Natural killer cell (primary cell): ENCODE data around the gene CDC42BPA. TPM values are rescaled to one million over a fixed set of nuclear protein-coding genes. Genes with fewer than 3 reads are reported as not detected.
"Not testable (repeated sequence)": the region's sequence is repeated elsewhere in the genome, so short reads cannot be mapped to it uniquely, and the experiment has no call there.

Experiments used
- ATAC-seq, 3 donors: fragments of 150-1000 bp in 2 of 3; fragments of 200-7000 bp in 1 of 3; cut with Tn5 transposase; 1 replicate in 1 of 3; 2 replicates in 2 of 3; pipeline ENCODE4 v1.10.0; 2021; ENCODE audit warnings: mild to moderate bottlenecking in 2 of 3, moderate library complexity in 2 of 3
- DNase-seq, 2 donors: peaks; one replicate each; pipeline versions ENCODE4 v3.0.0 to v3.0.0-alpha.2; 2013 to 2021; ENCODE audit warnings: mixed read lengths in 1 of 2
- H3K27ac ChIP-seq: one replicate; pipeline ENCODE4 v1.5.1; 2013; ENCODE audit warnings: mild to moderate bottlenecking, low read length
- H3K27me3 ChIP-seq: one replicate; pipeline ENCODE4 v1.6.1; 2013; ENCODE audit warnings: low read length; ENCODE audit not compliant: control insufficient read depth, insufficient read depth
- H3K36me3 ChIP-seq: one replicate; pipeline ENCODE4 v1.6.1; 2013; ENCODE audit warnings: low read length; ENCODE audit not compliant: control insufficient read depth, insufficient read depth
- H3K4me1 ChIP-seq: one replicate; pipeline ENCODE4 v1.6.1; 2013; ENCODE audit warnings: low read length; ENCODE audit not compliant: control insufficient read depth, insufficient read depth
- H3K4me3 ChIP-seq: one replicate; pipeline ENCODE4 v1.5.1; 2013; ENCODE audit warnings: low read length
- H3K9me3 ChIP-seq: one replicate; pipeline ENCODE4 v1.6.1; 2013; ENCODE audit warnings: low read length; ENCODE audit not compliant: control insufficient read depth, insufficient read depth
- H3K27ac Mint-ChIP-seq, 2 donors: one replicate each; pipeline ENCODE4 v1.8.0; 2022; ENCODE audit warnings: mild to moderate bottlenecking in 2 of 2, mixed read lengths in 2 of 2, moderate library complexity in 1 of 2
- H3K27me3 Mint-ChIP-seq, 2 donors: one replicate each; pipeline ENCODE4 v1.8.0; 2022; ENCODE audit warnings: low read depth in 2 of 2, mixed read lengths in 2 of 2
- H3K36me3 Mint-ChIP-seq: one replicate; pipeline ENCODE4 v1.8.0; 2022; ENCODE audit warnings: mixed read lengths
- H3K4me1 Mint-ChIP-seq, 2 donors: one replicate each; pipeline ENCODE4 v1.8.0; 2022; ENCODE audit warnings: mixed read lengths in 2 of 2
- H3K4me3 Mint-ChIP-seq: one replicate; pipeline ENCODE4 v1.8.0; 2022; ENCODE audit warnings: mild to moderate bottlenecking, moderate library complexity, mixed read lengths
- H3K9me3 Mint-ChIP-seq, 2 donors: one replicate each; pipeline ENCODE4 v1.8.0; 2022; ENCODE audit warnings: mixed read lengths in 2 of 2
- WGBS: methylation state at CpG from one replicate; pipeline ENCODE4 v1.1.7; 2013; ENCODE audit warnings: missing lambda C conversion rate; ENCODE audit not compliant: insufficient coverage; 5-methylcytosine and 5-hydroxymethylcytosine counted together
- intact Hi-C: fragments of 100-400 bp; cut with micrococcal nuclease; formaldehyde crosslinking; loops from one replicate; pipeline ENCODE4 v1.14.2; 2022
- total RNA-seq, 4 donors: library from RNA; stranded (reverse); fragments of 120-200 nt in 1 of 4; gene quantifications; one replicate each; pipeline versions ENCODE4 v1.2.3 to v1.2.4, GENCODE V29; 2013 to 2022
- TF ChIP-seq, protein P1 (sequence below): fragments of 200-600 bp; IDR thresholded peaks from one replicate; pipeline ENCODE4 v1.8.0; 2022; ENCODE audit warnings: antibody characterized with exemption

The CDC42BPA gene
- total RNA-seq, 3 donors from 2014 or later (not counting 1 experiment from before 2014, with no cell fraction given) = 0.14 to 2.4 (median 0.77) TPM

DNA sequence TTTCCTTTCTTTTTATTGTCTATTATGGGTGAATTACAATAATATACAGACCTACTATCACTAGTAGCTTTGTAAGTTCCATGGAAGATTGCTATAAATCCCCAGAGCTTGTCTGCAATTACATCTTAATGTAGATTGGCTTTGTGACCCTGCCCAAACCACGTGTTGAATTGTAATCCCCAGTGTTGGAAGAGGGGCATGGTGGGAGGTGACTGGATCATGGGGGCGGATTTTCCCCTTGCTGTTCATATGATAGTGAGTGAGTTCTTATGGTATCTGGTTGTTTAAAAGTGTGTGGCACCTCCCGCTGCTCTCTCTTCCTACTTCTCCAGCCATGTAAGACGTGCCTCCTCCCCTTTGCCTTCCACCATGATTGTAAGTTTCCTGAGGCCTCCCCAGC lies 34.9 kb upstream of the CDC42BPA start:
- ATAC-seq = no peak
- H3K4me1 Mint-ChIP-seq = no peaks in the 10 kb centered on the region

DNA sequence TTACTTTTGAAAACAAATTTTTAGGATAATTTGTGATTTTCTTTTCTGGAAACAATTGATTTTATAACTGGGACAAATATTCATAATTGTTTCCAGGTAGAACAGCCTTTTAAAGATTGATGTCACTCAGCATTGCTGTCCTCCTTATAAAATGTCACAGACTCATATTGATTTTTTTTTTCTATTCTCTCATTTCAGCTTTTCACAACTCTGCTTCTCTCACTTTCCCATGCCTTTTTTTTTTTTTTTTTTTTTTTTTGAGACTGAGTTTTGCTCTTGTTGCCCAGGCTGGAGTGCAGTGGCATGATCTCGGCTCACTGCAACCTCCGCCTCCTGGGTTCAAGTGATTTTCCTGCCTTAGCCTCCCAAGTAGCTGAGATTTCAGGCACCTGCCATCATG lies 33.9 kb upstream of the CDC42BPA start:
- H3K4me1 Mint-ChIP-seq, H3K27me3 ChIP-seq, H3K27ac Mint-ChIP-seq, H3K36me3 Mint-ChIP-seq, H3K36me3 ChIP-seq, H3K4me3 Mint-ChIP-seq, H3K9me3 ChIP-seq, H3K27ac ChIP-seq, intact Hi-C loops, DNase-seq, H3K4me3 ChIP-seq, H3K9me3 Mint-ChIP-seq, H3K4me1 ChIP-seq, ATAC-seq: not testable (repeated sequence)
- H3K27me3 Mint-ChIP-seq = peaks cover 4 to 21% of the 10 kb centered on the region in 2 donors
- 95% methylated on average over 2 of the region's 2 CpGs for WGBS

More for the DNA sequence above, 34.9 kb upstream of the CDC42BPA start:
- intact Hi-C loops = no loop called here
- H3K4me1 ChIP-seq = no peaks in the 10 kb centered on the region
- Mint-ChIP-seq H3K4me3 (no peak overlapping the region), H3K27me3 (peaks cover 4 to 21% of the 10 kb centered on the region in 2 donors), H3K9me3 (no peaks in the 10 kb centered on the region), H3K36me3 (no peaks in the 10 kb centered on the region), H3K27ac (no peak overlapping the region)
- no peak for DNase-seq
- no peak overlapping the region for H3K27ac ChIP-seq
- 79% methylated on average over 4 of the region's 4 CpGs for WGBS
- TF ChIP-seq, protein P1, sequence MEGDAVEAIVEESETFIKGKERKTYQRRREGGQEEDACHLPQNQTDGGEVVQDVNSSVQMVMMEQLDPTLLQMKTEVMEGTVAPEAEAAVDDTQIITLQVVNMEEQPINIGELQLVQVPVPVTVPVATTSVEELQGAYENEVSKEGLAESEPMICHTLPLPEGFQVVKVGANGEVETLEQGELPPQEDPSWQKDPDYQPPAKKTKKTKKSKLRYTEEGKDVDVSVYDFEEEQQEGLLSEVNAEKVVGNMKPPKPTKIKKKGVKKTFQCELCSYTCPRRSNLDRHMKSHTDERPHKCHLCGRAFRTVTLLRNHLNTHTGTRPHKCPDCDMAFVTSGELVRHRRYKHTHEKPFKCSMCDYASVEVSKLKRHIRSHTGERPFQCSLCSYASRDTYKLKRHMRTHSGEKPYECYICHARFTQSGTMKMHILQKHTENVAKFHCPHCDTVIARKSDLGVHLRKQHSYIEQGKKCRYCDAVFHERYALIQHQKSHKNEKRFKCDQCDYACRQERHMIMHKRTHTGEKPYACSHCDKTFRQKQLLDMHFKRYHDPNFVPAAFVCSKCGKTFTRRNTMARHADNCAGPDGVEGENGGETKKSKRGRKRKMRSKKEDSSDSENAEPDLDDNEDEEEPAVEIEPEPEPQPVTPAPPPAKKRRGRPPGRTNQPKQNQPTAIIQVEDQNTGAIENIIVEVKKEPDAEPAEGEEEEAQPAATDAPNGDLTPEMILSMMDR = no peak
- no peaks in the 10 kb centered on the region for H3K9me3 ChIP-seq
- no peaks in the 10 kb centered on the region for H3K27me3 ChIP-seq
- H3K4me3 ChIP-seq = no peak overlapping the region
- H3K36me3 ChIP-seq = no peaks in the 10 kb centered on the region

DNA sequence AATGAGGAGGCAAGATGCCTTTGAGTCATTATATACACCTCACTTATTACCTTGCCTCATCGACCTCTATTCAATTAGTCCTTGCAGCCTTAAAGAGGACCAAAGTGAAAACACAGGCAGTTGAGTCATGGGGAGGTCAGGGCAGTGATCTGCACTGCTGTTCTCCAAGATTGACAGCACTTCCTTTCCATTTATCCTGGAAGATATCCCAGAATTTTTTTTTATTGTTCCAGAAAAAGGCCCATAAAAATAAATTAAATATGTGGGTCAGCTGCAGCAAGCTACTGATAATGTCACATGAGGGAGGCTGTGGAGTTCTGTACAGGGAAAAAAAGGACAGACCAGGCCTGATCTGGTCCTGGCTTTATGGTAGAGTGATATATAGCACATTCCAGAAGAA lies 33.2 kb upstream of the CDC42BPA start:
- Histone ChIP-seq H3K4me3 (no peak overlapping the region), H3K9me3 (no peaks in the 10 kb centered on the region), H3K27ac (no peak overlapping the region), H3K36me3 (no peaks in the 10 kb centered on the region), H3K4me1 (no peaks in the 10 kb centered on the region), H3K27me3 (no peaks in the 10 kb centered on the region)
- Mint-ChIP-seq H3K4me3 (no peak overlapping the region), H3K36me3 (no peaks in the 10 kb centered on the region), H3K27me3 (peaks cover 4 to 21% of the 10 kb centered on the region in 2 donors), H3K4me1 (no peaks in the 10 kb centered on the region), H3K9me3 (no peaks in the 10 kb centered on the region), H3K27ac (no peak overlapping the region)
- WGBS = 0% methylated on average over 1 of the region's 1 CpG
- no peak for ATAC-seq
- TF ChIP-seq, protein P1 = no peak
- intact Hi-C loops = no loop called here
- no peak for DNase-seq

DNA sequence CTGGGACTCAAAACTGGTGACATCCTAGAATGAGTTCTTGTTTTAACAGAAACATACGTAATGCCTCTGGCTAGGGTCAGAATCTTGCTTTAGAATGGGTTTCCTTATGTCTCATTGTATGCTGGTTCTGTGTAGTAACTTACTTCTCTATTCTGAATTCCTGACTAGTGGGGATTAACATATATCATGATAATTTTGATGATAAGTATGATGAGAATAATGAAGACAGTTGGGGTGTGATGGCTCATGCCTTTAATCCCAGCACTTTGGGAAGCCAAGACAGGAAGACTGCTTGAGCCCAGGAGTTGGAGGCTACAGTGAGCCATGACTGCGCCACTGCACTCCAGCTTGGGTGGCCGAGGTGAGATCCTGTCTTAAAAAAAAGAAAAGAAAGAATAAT lies 31.7 kb upstream of the CDC42BPA start:
- Histone ChIP-seq H3K4me3 (no peak overlapping the region), H3K9me3 (no peaks in the 10 kb centered on the region), H3K4me1 (no peaks in the 10 kb centered on the region), H3K27ac (no peak overlapping the region), H3K27me3 (no peaks in the 10 kb centered on the region), H3K36me3 (no peaks in the 10 kb centered on the region)
- H3K4me1 Mint-ChIP-seq = no peaks in the 10 kb centered on the region
- no peaks in the 10 kb centered on the region for H3K36me3 Mint-ChIP-seq
- intact Hi-C loops = no loop called here
- ATAC-seq = no peak
- peaks cover 4 to 21% of the 10 kb centered on the region in 2 donors for H3K27me3 Mint-ChIP-seq
- no peaks in the 10 kb centered on the region for H3K9me3 Mint-ChIP-seq
- H3K27ac Mint-ChIP-seq = no peak overlapping the region
- TF ChIP-seq, protein P1 = no peak
- 91% methylated on average over 3 of the region's 3 CpGs for WGBS
- no peak overlapping the region for H3K4me3 Mint-ChIP-seq
- no peak for DNase-seq
